ENCODE data around the gene SEL1L3. TPM values are rescaled to one million over a fixed set of nuclear protein-coding genes. Genes with fewer than 3 reads are reported as not detected.

The SEL1L3 gene
- total and polyA plus RNA-seq, 2 donors (not counting 3 experiments of a cell fraction or from before 2014, with no cell fraction given), result 53.4 to 122 TPM

DNA sequence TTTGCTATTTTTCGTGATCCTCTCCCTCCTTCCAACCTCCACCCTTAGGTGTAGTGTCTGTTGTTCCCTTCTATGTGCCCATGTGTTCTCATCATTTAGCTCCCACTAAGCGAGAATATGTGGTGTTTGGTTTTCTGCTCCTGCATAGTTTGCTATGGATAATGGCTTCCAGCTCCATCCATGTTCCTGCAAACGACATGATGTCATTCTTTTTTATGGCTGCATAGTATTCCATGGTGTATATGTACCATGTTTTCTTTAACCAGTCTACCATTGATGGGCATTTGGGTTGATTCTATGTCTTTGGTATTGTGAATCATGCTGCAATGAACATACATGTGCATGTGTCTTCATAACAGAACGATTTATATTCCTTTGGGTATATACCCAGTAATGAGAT, 102.7 kb downstream of the SEL1L3 start:
- Histone ChIP-seq H4K20me1 (replicated peaks; ENCODE audit: control insufficient read depth, extremely low read depth, insufficient read depth, low read length) (no peaks in the 10 kb centered on the region), H3K27ac (ENCODE audit: insufficient read depth, low read depth, low read length) (no peak overlapping the region), H3K9ac (replicated peaks; ENCODE audit: extremely low read depth, insufficient read depth, low read length) (no peak overlapping the region), H3K79me2 (ENCODE audit: control insufficient read depth, insufficient read depth, low read length) (no peaks in the 10 kb centered on the region), H3K9me3 (replicated peaks; ENCODE audit: control insufficient read depth, insufficient read depth, low read length) (no peaks in the 10 kb centered on the region), H3K4me1 (ENCODE audit: control insufficient read depth, extremely low read depth, insufficient read depth, low read length) (no peaks in the 10 kb centered on the region), H3K27me3 (ENCODE audit: control insufficient read depth in 2 of 2, insufficient read depth in 2 of 2, low read length in 2 of 2) (no peaks in the 10 kb centered on the region), H3K4me3 (replicated peaks in 1 of 3; ENCODE audit: insufficient read depth in 1 of 3, low read depth in 1 of 3, low read length in 3 of 3) (no peak overlapping the region), H3K9me1 (replicated peaks; ENCODE audit: control insufficient read depth, extremely low read depth, insufficient read depth, low read length) (no peaks in the 10 kb centered on the region), H3K36me3 (ENCODE audit: control insufficient read depth in 2 of 2, extremely low read depth in 1 of 2, insufficient read depth in 2 of 2, low read length in 2 of 2) (peaks cover 7 to 22% of the 10 kb centered on the region in 2 experiments), H3K4me2 (ENCODE audit: insufficient read depth, low read length) (no peak overlapping the region), H2AFZ (ENCODE audit: low read depth, low read length) (no peak overlapping the region)
- POLR2A ChIA-PET, result no interaction called here
- TF ChIP-seq GATA2 (IDR thresholded peaks at IDR 0.05; ENCODE audit: insufficient read depth, insufficient read length, low read depth, low read length) (no peak), FOS (IDR thresholded peaks at IDR 0.05; ENCODE audit: borderline replicate concordance, insufficient read depth, low read length) (no peak), EZH2 (IDR thresholded peaks at IDR 0.05; ENCODE audit: borderline replicate concordance, low read depth, low read length, severe bottlenecking) (no peak), MYC (IDR thresholded peaks at IDR 0.05; ENCODE audit: low read depth, low read length) (no peak), JUN (IDR thresholded peaks at IDR 0.05; ENCODE audit: borderline replicate concordance, insufficient read depth, insufficient read length, low read depth) (no peak), POLR2AphosphoS5 (IDR thresholded peaks at IDR 0.05; ENCODE audit: insufficient read depth, low read depth, low read length) (no peak), POLR2A (IDR thresholded peaks at IDR 0.05; ENCODE audit: low read depth, low read length) (no peak)
- TF ChIP-seq, protein P1, sequence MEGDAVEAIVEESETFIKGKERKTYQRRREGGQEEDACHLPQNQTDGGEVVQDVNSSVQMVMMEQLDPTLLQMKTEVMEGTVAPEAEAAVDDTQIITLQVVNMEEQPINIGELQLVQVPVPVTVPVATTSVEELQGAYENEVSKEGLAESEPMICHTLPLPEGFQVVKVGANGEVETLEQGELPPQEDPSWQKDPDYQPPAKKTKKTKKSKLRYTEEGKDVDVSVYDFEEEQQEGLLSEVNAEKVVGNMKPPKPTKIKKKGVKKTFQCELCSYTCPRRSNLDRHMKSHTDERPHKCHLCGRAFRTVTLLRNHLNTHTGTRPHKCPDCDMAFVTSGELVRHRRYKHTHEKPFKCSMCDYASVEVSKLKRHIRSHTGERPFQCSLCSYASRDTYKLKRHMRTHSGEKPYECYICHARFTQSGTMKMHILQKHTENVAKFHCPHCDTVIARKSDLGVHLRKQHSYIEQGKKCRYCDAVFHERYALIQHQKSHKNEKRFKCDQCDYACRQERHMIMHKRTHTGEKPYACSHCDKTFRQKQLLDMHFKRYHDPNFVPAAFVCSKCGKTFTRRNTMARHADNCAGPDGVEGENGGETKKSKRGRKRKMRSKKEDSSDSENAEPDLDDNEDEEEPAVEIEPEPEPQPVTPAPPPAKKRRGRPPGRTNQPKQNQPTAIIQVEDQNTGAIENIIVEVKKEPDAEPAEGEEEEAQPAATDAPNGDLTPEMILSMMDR (IDR thresholded peaks at IDR 0.05; ENCODE audit: extremely low read depth in 1 of 2, insufficient read depth in 1 of 2, low read depth in 1 of 2, low read length in 2 of 2), result no peak
- TF ChIP-seq, protein P2, sequence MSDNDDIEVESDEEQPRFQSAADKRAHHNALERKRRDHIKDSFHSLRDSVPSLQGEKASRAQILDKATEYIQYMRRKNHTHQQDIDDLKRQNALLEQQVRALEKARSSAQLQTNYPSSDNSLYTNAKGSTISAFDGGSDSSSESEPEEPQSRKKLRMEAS (IDR thresholded peaks at IDR 0.05; ENCODE audit: insufficient read depth, insufficient read length), result no peak
- no TSS peak for BruUV-seq (replicated peaks)
- DNase-seq (ENCODE audit: low read depth, low spot score) (no peak), FAIRE-seq (no peak)
- intact Hi-C loops (cut with micrococcal nuclease) (no loop called here), dilution Hi-C loops (cut with MboI; ENCODE audit: extremely low pct_ligation_motif_present, low sequenced_read_pairs) (no loop called here)
- CTCF ChIA-PET, result interaction anchor here (2.1 kb wide), 1 partner anchor 319 kb away, joined by 23 read pairs; no protein-coding TSS in a partner anchor

Data from endothelial cell of umbilical vein (primary cell).